GM12873 (cell line): ENCODE measurements around the gene GPHN.
A peak's percentile ranks its signal among the peaks of the same experiment; 100 is the strongest.

ENCODE experiments used
- TF ChIP-seq, protein P1 (sequence below): IDR thresholded peaks from 2 replicates; pipeline ENCODE4 v1.5.1; 2012; ENCODE audit warnings: low read depth, mild to moderate bottlenecking, moderate library complexity, low read length, control low read depth; ENCODE audit not compliant: insufficient read depth; ENCODE audit errors: missing control alignments

Gene GPHN

DNA sequence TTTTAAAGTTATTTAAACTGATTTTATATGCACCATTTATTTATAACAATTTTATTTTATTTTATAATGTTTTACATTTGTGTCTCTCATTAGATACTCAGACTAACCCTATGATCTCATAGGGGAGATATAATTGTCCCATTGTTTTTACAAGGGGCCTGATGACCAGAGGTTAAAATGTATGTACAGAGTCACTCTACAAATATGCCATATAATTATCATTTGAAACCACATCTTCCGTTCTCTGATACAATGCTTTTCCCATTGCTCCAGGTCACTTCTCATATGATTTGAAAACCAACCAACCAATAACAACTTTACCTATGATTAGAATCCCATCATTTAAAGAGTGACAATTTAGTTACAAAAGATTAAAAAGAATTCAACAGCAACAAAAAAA lies 137.8 kb downstream of the GPHN start:
- TF ChIP-seq, protein P1, sequence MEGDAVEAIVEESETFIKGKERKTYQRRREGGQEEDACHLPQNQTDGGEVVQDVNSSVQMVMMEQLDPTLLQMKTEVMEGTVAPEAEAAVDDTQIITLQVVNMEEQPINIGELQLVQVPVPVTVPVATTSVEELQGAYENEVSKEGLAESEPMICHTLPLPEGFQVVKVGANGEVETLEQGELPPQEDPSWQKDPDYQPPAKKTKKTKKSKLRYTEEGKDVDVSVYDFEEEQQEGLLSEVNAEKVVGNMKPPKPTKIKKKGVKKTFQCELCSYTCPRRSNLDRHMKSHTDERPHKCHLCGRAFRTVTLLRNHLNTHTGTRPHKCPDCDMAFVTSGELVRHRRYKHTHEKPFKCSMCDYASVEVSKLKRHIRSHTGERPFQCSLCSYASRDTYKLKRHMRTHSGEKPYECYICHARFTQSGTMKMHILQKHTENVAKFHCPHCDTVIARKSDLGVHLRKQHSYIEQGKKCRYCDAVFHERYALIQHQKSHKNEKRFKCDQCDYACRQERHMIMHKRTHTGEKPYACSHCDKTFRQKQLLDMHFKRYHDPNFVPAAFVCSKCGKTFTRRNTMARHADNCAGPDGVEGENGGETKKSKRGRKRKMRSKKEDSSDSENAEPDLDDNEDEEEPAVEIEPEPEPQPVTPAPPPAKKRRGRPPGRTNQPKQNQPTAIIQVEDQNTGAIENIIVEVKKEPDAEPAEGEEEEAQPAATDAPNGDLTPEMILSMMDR = no peak

DNA sequence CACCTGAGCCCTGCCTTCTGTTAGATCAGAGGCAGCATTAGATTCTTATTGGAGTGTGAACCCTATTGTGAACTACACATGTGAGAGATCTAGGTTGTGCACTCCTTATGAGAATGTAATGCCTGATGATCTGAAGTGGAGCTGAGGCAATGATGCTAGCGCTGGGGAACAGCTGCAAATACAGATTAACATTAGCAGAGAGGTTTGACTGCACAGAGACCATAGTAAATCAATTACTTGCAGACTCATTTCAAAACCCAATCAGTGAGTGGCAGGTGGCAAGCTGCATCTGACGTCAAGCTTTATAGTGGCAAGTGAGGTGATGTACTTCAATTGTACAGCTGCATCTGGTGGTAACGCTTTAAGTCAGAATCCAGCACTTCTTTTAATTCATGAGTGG lies 141.6 kb downstream of the GPHN start:
- TF ChIP-seq, protein P1 = no peak

DNA sequence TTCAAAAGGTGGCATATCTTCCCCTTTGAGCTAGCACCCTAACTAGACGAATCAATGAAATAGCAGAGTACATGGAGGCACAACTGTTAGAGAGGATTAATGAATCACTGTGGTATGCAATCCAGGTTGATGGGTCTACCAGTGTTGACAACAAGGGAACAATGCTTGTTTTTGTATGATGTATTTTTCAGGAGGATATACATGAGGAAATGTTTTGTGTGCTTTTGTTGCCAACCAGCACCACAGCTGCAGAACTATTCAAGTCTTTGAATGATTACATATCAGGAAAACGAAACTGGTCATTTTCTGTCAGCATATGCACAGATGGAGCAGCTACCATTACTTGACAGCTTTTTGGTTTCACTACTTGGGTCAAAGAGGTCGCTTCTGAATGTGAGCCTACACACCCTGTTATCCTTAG lies 142.6 kb downstream of the GPHN start:
- TF ChIP-seq, protein P1 = no peak

DNA sequence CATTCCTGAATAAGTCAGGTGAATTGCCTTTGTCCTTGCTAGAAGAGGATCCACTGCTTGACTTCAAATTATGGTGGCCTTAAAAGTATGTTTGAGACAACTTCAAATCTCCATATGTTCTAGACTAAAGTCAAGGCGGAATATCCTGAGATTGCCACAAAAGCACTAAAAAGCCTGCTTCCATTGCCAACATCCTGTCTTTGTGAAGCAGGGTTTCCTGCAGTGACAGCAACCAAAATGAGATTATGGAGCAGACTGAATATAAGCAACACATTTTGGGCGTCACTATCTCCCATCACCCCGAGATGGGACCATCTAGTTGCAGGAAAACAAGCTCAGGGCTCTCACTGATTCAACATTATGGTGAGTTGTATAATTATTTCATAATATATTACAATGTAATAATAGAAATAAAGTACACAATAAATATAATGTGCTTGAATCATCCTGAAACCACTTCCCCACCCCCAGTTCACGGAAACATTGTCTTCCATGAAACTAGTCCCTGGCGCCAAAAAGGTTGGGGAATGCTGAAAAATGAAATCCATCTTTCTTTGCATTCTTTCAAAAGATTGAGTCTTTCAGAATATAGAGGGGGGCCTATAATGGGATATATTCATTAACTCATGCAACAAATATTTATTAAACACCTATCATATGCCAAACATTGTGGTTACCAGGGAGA lies 143.7 kb downstream of the GPHN start:
- TF ChIP-seq, protein P1 = no peak

DNA sequence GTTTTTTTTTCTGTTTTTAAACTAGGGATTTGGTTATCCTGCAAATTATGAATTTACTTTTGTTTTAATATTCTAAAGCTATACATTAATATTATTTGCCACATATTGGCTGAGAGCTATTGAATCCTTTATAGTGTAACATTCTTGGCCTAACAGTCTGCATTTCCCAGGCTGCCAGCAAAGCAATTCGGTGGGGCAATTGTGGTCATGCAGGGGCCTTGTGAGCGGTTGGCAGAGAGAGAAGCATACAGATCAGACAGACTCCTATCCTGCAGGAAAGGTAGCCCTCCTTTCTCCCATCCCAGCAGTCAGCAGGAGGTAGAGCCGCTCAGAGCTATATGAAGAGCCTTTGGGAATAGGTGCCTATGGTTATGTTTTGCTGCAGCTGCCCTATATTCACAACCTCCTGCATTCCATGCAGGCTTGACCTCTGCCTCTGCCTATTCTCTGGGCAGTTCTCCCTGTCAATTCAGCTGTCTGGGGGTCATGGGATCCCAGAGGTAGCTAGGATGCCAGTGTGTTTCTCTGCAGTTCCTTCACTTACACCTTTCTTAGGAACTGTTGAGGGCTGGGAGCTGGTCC lies 144.7 kb downstream of the GPHN start:
- TF ChIP-seq, protein P1 = no peak

DNA sequence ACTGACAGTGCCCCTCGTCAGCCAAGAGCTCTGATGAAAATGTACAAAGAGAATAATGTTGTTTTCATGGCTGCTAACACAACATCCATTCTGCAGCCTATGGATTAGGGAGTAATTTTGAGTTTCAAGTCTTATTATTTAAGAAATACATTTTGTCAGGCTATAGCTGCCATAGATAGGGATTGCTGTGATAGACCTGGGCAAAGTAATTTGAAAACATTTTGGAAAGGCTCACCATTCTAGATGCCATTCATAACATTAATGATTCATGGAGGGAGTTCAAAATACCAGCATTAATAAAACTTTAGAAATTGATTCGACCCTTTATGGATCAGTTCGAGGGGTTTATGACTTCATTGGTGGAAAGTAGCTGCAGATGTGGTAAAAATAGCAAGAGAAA lies 149.8 kb downstream of the GPHN start:
- TF ChIP-seq, protein P1 = no peak

DNA sequence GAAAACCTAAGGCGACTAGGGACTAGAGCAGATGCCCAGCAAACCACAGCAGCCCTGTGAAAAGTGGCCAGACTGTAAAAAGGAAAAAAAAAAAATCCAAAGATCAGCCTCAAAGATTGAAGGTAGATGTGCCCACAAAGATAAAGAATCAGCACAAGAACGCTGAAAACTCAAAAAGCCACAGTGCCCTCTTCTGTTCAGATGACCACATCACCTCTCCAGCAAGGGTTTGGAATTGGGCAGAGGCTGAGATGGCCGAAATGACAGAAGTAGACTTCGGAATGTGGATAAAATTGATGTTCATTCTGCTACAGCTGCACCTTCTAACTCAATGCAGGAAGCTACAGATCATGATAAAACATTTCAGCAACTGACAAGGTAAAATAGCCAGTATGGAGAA lies 154.4 kb downstream of the GPHN start:
- TF ChIP-seq, protein P1 = peak; percentile 37
